DMS114 treated with DMSO at 0.1 percent for 48 hours (cell line): Measurements from ENCODE around the gene NLRP12.
"Not testable (repeated sequence)": the region's sequence is repeated elsewhere in the genome, so short reads cannot be mapped to it uniquely, and the experiment has no call there.

Experiments
- DNase-seq: peaks from one replicate; lab custom pipeline; 2025; ENCODE audit not compliant: unreplicated experiment; lab: John Stamatoyannopoulos, UW

NLRP12 gene

GRCh38 chr19:53840241-53840640, 16.1 kb upstream of the NLRP12 start:
- not testable (repeated sequence) for DNase-seq

GRCh38 chr19:53838446-53838845, 14.3 kb upstream of the NLRP12 start:
- not testable (repeated sequence) for DNase-seq

- not testable (repeated sequence) for DNase-seq
Measured at GRCh38 chr19:53832861-53833260, 8.7 kb upstream of the NLRP12 start.

GRCh38 chr19:53828531-53828930, 4.4 kb upstream of the NLRP12 start:
- no peak for DNase-seq

GRCh38 chr19:53826876-53827275, 2.8 kb upstream of the NLRP12 start:
- DNase-seq = no peak

- DNase-seq = no peak
Measured at GRCh38 chr19:53823380-53824120, 564 bp downstream of the NLRP12 start.

- no peak for DNase-seq
Measured at GRCh38 chr19:53819861-53820260, 4.3 kb downstream of the NLRP12 start.

- no peak for DNase-seq
Measured at GRCh38 chr19:53818756-53819155, 5.4 kb downstream of the NLRP12 start.

GRCh38 chr19:53813996-53814395, 10.1 kb downstream of the NLRP12 start:
- no peak for DNase-seq

- DNase-seq = no peak
Measured at GRCh38 chr19:53812335-53812734, 11.8 kb downstream of the NLRP12 start.

- DNase-seq = no peak
Measured at GRCh38 chr19:53810891-53811290, 13.2 kb downstream of the NLRP12 start.

- no peak for DNase-seq
Measured at GRCh38 chr19:53810187-53810546, 13.9 kb downstream of the NLRP12 start.

GRCh38 chr19:53809518-53810186, 14.5 kb downstream of the NLRP12 start:
- no peak for DNase-seq

- peak; percentile 61 for DNase-seq
Measured at GRCh38 chr19:53808710-53809125, 15.4 kb downstream of the NLRP12 start.

GRCh38 chr19:53801257-53801656, 22.9 kb downstream of the NLRP12 start:
- no peak for DNase-seq

GRCh38 chr19:53795019-53795418, 29.1 kb downstream of the NLRP12 start:
- no peak for DNase-seq

- DNase-seq = peak; percentile 88
Measured at GRCh38 chr19:53792721-53793433, 31.2 kb downstream of the NLRP12 start.

GRCh38 chr19:53789708-53790678, 34.1 kb downstream of the NLRP12 start:
- no peak for DNase-seq

- no peak for DNase-seq
Measured at GRCh38 chr19:53787266-53787665, 36.8 kb downstream of the NLRP12 start.

- no peak for DNase-seq
Measured at GRCh38 chr19:53786744-53787143, 37.4 kb downstream of the NLRP12 start.
